ENCODE data around the gene MACROD2. TPM values are rescaled to one million over a fixed set of nuclear protein-coding genes. Genes with fewer than 3 reads are reported as not detected.

The MACROD2 gene
- total and polyA plus RNA-seq, 8 donors = 0.78 to 31.3 (median 10.9) TPM; not detected in 1

- no peak for DNase-seq
- H3K36me3 ChIP-seq = no peaks in the 10 kb centered on the region
- H3K4me3 ChIP-seq = no peak overlapping the region
- TF ChIP-seq CTCF (IDR thresholded peaks at IDR 0.05) = no peak
- no peak for TF ChIP-seq EP300 (IDR thresholded peaks at IDR 0.05)
- TF ChIP-seq POLR2A (IDR thresholded peaks at IDR 0.05) = no peak
- no peak for TF ChIP-seq POLR2AphosphoS5 (IDR thresholded peaks at IDR 0.05)
- no peaks in the 10 kb centered on the region for H3K9me3 ChIP-seq
- H3K4me1 ChIP-seq = no peaks in the 10 kb centered on the region
- intact Hi-C loops (cut with DNase I; ENCODE audit: low total_unique reads) = no loop called here
- no peaks in the 10 kb centered on the region for H3K27me3 ChIP-seq
- 59 to 83% (median 68%) methylated on average over 1 of the region's 1 CpG for WGBS, 5 donors
- H3K27ac ChIP-seq = no peak overlapping the region
Observed at GRCh38 chr20:14947946-14948345, 952.6 kb downstream of the MACROD2 start.

DNA sequence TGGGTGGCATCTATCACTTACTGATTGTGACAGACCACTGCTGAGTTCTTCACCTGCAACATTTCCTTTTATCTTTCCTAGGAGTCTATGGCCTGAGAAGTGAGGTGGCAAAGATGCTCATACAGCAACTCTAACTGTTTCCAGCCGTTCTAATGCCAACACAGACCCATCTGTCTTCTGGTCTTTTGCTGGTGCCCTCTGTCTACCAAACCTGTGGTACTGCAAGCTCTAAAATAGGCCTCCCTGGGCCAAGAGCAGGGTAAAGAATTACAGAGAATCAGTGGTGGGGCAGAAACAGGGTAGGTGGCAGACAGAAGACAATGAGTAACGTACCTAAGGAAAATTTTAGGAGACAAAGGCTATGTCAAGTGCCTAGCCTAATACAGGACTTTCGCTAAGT lies 953.1 kb downstream of the MACROD2 start:
- intact Hi-C loops (cut with DNase I; ENCODE audit: low total_unique reads) = no loop called here
- no peaks in the 10 kb centered on the region for H3K4me1 ChIP-seq
- H3K27ac ChIP-seq = no peak overlapping the region
- no peak overlapping the region for H3K4me3 ChIP-seq
- DNase-seq = peak in 1 of 2 donors; percentile 15
- 81 to 86% (median 82%) methylated on average over 3 of the region's 3 CpGs for WGBS, 5 donors
- H3K36me3 ChIP-seq = no peaks in the 10 kb centered on the region
- H3K9me3 ChIP-seq = no peaks in the 10 kb centered on the region
- no peaks in the 10 kb centered on the region for H3K27me3 ChIP-seq
- TF ChIP-seq POLR2AphosphoS5 (IDR thresholded peaks at IDR 0.05) (no peak), CTCF (IDR thresholded peaks at IDR 0.05) (peak in 1 of 7 experiments; percentile 5), POLR2A (IDR thresholded peaks at IDR 0.05) (no peak), EP300 (IDR thresholded peaks at IDR 0.05) (no peak)

DNA sequence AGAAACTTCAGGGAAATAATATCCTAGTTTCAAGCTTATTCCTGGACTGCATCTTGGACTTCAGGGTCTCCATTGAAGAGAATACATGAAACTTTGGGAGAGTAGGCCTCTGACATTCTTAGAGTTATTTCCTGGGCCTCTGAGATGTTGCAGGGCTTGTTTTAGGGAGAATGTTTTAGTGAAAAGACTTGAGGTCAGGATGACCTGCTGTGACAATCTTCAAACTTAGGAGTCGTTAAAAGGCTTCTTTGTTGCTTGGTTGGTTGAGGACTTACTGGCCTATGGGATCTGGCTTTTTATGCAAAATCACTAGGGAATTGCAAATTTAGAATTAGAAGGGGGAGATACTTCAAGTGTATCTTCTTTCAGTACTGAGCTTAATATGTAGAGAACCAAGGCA lies 955.3 kb downstream of the MACROD2 start:
- 67 to 97% (median 81%) methylated on average over 1 of the region's 1 CpG for WGBS, 5 donors

GRCh38 chr20:14951105-14951504 lies 955.8 kb downstream of the MACROD2 start:
- H3K4me3 ChIP-seq = no peak overlapping the region
- no peak for TF ChIP-seq POLR2A (IDR thresholded peaks at IDR 0.05)
- TF ChIP-seq EP300 (IDR thresholded peaks at IDR 0.05) = no peak
- TF ChIP-seq POLR2AphosphoS5 (IDR thresholded peaks at IDR 0.05) = no peak
- no peak for TF ChIP-seq CTCF (IDR thresholded peaks at IDR 0.05)
- no peaks in the 10 kb centered on the region for H3K4me1 ChIP-seq
- no peaks in the 10 kb centered on the region for H3K9me3 ChIP-seq
- no peaks in the 10 kb centered on the region for H3K27me3 ChIP-seq
- H3K36me3 ChIP-seq = no peaks in the 10 kb centered on the region
- no peak overlapping the region for H3K27ac ChIP-seq
- DNase-seq = no peak
- intact Hi-C loops (cut with DNase I; ENCODE audit: low total_unique reads) = no loop called here
- 72 to 100% (median 90%) methylated on average over 1 of the region's 1 CpG for WGBS, 5 donors

More for the DNA sequence above, 955.3 kb downstream of the MACROD2 start:
- Histone ChIP-seq H3K27me3 (no peaks in the 10 kb centered on the region), H3K4me3 (no peak overlapping the region), H3K4me1 (no peaks in the 10 kb centered on the region), H3K27ac (no peak overlapping the region), H3K36me3 (no peaks in the 10 kb centered on the region), H3K9me3 (no peaks in the 10 kb centered on the region)
- TF ChIP-seq POLR2A (IDR thresholded peaks at IDR 0.05) (no peak), POLR2AphosphoS5 (IDR thresholded peaks at IDR 0.05) (no peak), CTCF (IDR thresholded peaks at IDR 0.05) (no peak), EP300 (IDR thresholded peaks at IDR 0.05) (no peak)
- DNase-seq = no peak
- intact Hi-C loops (cut with DNase I; ENCODE audit: low total_unique reads) = no loop called here
